HepG2 (cell line): ENCODE data around the gene ARID1A. TPM values are rescaled to one million over a fixed set of nuclear protein-coding genes. Genes with fewer than 3 reads are reported as not detected.

Source experiments
- HNF1A ChIP-seq, 2 experiments: sonication (generic) in 1 of 2; formaldehyde crosslinking in 1 of 2; IDR thresholded peaks; 2 replicates each; pipeline versions ENCODE4 v1.4.0 to v1.6.1; 2016 to 2020; ENCODE audit warnings: borderline replicate concordance in 1 of 2, low read depth in 1 of 2, mild to moderate bottlenecking in 1 of 2, missing genetic modification reagents in 1 of 2
- HNRNPH1 ChIP-seq: fragments of 200-400 bp; formaldehyde crosslinking; optimal IDR thresholded peaks from 2 replicates; pipeline ENCODE3; 2017; ENCODE audit warnings: mild to moderate bottlenecking, low read depth, low read length
- NBN ChIP-seq: fragments of 450-650 bp; conservative IDR thresholded peaks from 2 replicates; pipeline ENCODE4 v1.6.1; 2017
- SRSF9 ChIP-seq: fragments of 200-400 bp; formaldehyde crosslinking; IDR thresholded peaks from 2 replicates; pipeline ENCODE4 v1.6.1; 2018; ENCODE audit warnings: borderline replicate concordance, mild to moderate bottlenecking, low read depth, low read length; ENCODE audit not compliant: insufficient read depth, poor library complexity, severe bottlenecking
- ZBED4 ChIP-seq: sonication (generic); formaldehyde crosslinking; IDR thresholded peaks from 2 replicates; pipeline ENCODE4 v1.4.0; 2020; ENCODE audit warnings: missing genetic modification reagents, borderline replicate concordance
- ZBTB38 ChIP-seq: sonication (generic); formaldehyde crosslinking; IDR thresholded peaks from 2 replicates; pipeline ENCODE4 v1.5.1; 2020; ENCODE audit warnings: mild to moderate bottlenecking, missing genetic modification reagents
- ZBTB40 ChIP-seq, 2 experiments: fragments of 450-650 bp in 1 of 2; sonication (generic) in 1 of 2; formaldehyde crosslinking in 1 of 2; IDR thresholded peaks; 2 replicates each; pipeline versions ENCODE4 v1.6.1 to v1.8.0; 2016 to 2022; ENCODE audit warnings: antibody characterized with exemption in 1 of 2, mild to moderate bottlenecking in 1 of 2, missing genetic modification reagents in 1 of 2
- ZNF546 ChIP-seq: sonication (generic); formaldehyde crosslinking; conservative IDR thresholded peaks from 2 replicates; pipeline ENCODE4 v1.8.1; 2023; ENCODE audit warnings: mild to moderate bottlenecking, missing genetic modification reagents
- ZNF558 ChIP-seq: sonication (generic); formaldehyde crosslinking; IDR thresholded peaks from 2 replicates; pipeline ENCODE4 v1.9.0; 2022; ENCODE audit warnings: mild to moderate bottlenecking, missing genetic modification reagents, borderline replicate concordance
- polyA plus RNA-seq, 8 experiments: library from polyadenylated mRNA; depleted of rRNA in 3 of 8; stranded (reverse) in 7 of 8; unstranded in 1 of 8; fragments of >200 nt; fragmentation: Illumina TruSeq in 4 of 8; extraction: Trizol in 4 of 8; gene quantifications; 2 replicates each; pipeline versions ENCODE4 v1.2.1 to v1.2.3, GENCODE V29; 2011 to 2016; ENCODE audit warnings: low read depth in 4 of 8, missing spikeins in 1 of 8, mixed read lengths in 1 of 8; ENCODE audit not compliant: insufficient read depth in 1 of 8
- total RNA-seq, 5 experiments: library from RNA; depleted of rRNA; stranded (reverse); fragments of >200 nt; fragmentation: Illumina TruSeq; extraction: Trizol; gene quantifications; 2 replicates each; pipeline ENCODE4 v1.2.3, GENCODE V29; 2016; ENCODE audit warnings: low read depth in 1 of 5

The ARID1A gene
- total and polyA plus RNA-seq, 2 of the 13 experiments (the other 11 are each of a cell fraction or from before 2014, with no cell fraction given), result 11.9 to 15.9 TPM

GRCh38 chr1:26784023-26784871, 88.4 kb downstream of the ARID1A start (continued):
- no peak for TF ChIP-seq ZBTB40 (IDR thresholded peaks at IDR 0.05)
- no peak for TF ChIP-seq ZBTB40 (CRISPR knock-in tag; IDR thresholded peaks at IDR 0.05)
- TF ChIP-seq ZNF546, result no peak; the same call in 1 of the 2 replicates
- TF ChIP-seq ZBTB38 (CRISPR knock-in tag), result no peak; the same call in 1 of the 2 replicates
- no peak for TF ChIP-seq ZNF558 (CRISPR knock-in tag)
- TF ChIP-seq SRSF9, result no peak
- TF ChIP-seq HNRNPH1, result no peak
- TF ChIP-seq HNF1A (IDR thresholded peaks at IDR 0.05; ENCODE audit: low read depth), result peak; percentile 20; the same call in 1 of the 2 replicates
- no peak; the same call in 1 of the 2 replicates for TF ChIP-seq HNF1A (CRISPR knock-in tag; IDR thresholded peaks at IDR 0.05; ENCODE audit: borderline replicate concordance)
- TF ChIP-seq ZBED4, result no peak
- TF ChIP-seq NBN, result no peak
